Left renal pelvis (tissue), 4 donors: ENCODE results near the gene CNTNAP2. TPM values are rescaled to one million over a fixed set of nuclear protein-coding genes. Genes with fewer than 3 reads are reported as not detected.

Source experiments
- DNase-seq, 4 donors: peaks; one replicate each; pipeline ENCODE4 v3.0.0-alpha.2; 2013; ENCODE audit warnings: low read depth in 4 of 4, low spot score in 3 of 4
- polyA plus RNA-seq, 4 donors: library from polyadenylated mRNA; unstranded; fragments of 120-200 nt; gene quantifications; one replicate each; pipeline ENCODE4 v1.2.1, GENCODE V29; 2013; ENCODE audit not compliant: insufficient read length in 4 of 4

The CNTNAP2 gene
- polyA plus RNA-seq, 4 donors, result 23.5 to 71.0 (median 29.4) TPM

DNA sequence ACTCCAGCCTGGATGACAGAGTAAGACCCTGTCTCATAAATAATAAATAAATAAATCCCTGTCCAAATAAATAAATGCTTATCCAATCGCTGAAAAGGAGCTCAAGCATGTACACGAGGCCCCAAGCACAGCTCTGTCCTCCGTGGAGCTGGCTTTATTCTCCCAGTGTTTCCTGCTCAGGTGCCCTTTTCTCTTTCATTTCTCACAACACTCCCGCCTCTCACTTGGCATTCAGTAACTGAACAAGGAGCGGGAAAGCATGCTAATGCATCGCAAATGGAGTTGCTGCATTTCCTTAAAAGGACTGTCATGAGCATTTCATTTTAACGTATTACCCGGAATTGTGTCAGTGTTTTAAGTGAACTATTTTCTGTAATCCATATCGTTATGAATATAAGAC is 2263.1 kb downstream of the CNTNAP2 start:
- no peak for DNase-seq

DNA sequence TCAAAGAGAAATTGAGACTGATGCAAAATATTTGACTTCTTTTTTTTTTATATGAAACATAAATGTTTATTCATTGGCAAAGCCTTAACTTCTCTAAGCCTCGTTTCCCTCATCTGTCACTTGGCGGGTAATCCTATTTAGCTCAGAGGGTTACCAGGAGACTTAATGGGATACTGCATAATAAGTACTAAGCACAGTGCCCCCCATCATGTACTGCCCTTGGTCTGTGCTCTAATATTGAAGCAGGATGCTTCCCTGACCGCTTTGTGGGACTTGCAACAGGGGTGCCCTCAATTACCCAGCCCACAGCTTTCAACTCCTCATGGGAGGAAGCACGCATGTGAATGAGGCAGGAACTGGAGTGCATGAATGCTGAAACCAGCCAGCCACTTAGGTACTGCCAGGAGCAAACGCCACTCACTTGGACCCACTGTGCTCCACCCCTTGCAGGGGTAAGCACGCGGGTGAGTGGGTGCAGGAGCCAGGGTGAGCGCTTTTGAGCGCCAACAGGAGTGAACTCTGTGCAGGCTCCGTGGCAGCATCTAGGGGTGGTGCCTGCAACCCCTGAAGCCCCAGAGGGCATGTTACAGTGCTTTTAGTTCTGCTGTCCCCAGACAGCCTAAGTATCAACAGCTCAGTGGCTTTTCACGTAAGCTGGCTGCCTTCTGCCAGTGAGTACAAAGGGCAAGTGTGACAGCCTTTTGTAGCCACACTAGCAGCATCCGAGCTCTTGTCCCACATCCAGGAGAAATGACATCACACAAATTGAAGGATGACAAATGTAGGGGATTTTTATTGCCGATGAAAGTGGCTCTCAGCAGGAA is 2264.2 kb downstream of the CNTNAP2 start:
- no peak for DNase-seq

DNA sequence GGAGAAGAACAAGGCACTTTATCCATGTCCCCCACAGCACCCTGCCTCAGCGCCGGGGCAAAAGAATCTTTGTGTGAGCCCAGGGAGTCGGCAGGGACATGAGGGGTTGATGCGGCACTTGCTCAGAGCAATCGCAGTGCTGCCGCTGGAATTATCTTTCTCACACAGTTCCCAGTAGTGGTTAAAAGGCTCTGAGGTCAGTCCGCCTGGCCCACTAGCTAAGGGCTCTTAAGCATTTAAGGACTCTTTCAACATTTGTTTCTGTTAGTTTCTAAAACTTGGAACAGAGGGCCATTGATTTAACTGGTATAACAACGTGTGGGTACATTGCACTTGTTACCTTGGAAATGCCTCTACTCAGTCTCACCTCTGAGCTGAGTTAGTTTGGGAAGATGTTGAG is 2266.0 kb downstream of the CNTNAP2 start:
- DNase-seq, result no peak

DNA sequence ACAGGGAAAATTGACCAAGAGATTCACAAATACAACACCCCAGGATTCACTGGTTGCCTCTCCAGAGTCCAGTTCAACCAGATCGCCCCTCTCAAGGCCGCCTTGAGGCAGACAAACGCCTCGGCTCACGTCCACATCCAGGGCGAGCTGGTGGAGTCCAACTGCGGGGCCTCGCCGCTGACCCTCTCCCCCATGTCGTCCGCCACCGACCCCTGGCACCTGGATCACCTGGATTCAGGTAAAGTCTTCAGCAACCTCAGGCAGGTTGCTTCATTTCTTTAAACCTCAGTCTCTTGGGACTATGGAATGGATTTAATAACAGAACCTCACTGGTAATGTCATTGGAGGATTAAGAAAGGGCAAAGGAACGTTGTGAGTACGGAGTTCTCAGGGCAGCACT is 2267.1 kb downstream of the CNTNAP2 start:
- no peak for DNase-seq

DNA sequence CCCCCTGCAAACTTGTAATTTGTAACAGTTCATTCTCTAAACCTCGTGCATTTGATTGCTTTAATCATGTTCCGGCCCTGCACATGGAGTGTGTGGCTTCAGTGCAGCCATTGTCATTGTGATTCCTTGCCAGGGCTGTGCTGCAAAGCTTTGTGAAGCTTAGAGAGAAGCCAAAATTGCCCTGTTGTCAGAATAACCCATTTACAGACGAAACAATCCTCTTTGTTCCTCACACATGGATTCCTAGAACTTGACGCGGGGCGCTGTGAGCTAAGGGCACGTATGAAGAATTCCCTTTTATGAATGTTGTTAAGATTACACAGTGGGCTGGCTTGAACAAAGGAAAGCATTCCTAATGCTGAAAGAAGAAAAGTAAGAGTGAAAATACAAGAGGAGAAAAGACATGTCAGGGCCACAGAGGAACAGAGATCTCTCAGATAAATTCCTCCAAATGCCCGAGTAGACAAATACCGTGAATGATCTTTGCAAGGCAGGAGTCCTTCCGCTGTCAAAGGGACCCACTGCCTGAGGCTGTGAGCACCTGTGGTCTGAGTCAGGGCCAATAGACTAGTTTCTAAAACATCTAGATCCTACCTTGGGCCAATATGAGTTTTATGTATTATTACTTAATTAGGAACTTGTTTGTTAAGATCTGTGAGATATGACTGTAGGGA is 2268.5 kb downstream of the CNTNAP2 start:
- DNase-seq, result no peak

DNA sequence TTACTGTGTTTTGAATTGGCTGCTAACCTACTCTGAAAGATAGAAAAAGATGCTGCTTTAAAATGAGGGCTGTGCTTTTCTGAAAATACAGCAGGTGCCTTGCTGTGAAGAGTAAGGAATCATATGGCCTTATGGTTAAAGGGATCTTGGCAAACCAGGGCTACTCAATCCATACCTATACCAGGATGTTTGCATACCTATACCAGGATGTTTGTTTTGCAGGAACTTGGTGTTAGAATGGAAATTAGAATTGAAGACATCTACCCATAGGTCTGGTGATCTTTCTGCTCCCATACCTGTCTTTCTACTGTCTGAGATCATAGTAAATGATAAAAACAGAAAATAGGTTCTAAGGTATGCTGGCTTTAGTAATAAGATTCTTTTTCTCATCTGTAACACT is 2273.8 kb downstream of the CNTNAP2 start:
- no peak for DNase-seq

DNA sequence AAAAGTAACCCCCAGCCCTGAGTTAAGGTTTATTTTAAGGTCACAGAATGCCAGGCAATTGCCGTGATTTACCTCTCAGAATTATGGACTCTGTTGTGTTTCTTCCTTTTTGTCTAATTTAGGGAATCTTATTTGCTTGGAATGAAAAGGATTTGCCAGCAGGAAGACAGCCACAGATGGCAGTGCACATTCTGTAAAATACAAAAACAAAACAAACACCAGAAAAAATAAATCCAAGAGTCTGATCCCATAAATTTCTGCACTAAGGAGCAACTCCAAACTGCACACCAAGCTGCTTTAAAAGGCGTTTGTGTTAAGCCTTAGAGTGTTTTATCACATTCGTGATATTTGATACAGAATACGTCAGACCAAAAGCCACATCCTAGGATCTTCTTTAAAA is 2275.0 kb downstream of the CNTNAP2 start:
- no peak for DNase-seq

DNA sequence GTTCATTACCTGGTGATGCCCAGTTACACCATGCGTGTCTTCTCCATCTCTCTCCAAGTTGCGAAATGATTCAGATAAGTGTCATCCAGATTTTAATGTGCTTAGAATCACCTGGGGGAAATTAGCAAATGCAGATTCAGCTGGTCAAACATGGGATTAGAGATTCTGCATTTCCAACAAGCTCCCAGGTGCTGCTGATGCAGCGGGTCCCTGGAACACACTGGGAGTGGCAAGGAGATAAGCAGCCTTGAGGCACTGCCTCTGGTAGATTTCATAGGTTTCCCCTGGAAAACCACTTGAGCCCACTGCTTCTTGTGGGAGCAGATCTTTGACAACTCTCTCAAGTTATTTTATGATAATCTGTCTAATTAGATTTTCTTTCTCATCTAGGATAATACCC is 2278.0 kb downstream of the CNTNAP2 start:
- no peak for DNase-seq

DNA sequence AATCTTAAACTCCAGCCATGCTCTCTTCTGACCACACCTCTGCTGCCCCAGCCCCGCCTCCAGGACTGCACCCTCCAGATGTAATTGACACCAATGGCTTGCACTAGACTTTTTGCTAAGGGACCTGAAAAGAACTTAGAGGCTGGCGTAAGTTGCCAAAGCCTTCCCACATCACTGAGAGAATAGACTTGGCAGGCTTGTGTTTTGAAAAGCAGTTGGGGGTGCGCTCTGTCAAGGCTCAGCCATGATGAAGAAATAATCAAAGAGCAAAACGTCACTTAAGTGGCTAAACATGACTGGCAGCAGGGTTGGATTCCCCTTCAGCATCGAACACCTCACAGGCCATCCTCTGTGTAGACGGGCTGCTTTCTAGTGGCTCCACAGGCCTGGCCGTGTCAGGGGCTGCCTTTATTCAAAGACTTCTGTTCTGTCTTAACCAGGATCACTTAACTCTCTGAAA is 2278.8 kb downstream of the CNTNAP2 start:
- no peak for DNase-seq

DNA sequence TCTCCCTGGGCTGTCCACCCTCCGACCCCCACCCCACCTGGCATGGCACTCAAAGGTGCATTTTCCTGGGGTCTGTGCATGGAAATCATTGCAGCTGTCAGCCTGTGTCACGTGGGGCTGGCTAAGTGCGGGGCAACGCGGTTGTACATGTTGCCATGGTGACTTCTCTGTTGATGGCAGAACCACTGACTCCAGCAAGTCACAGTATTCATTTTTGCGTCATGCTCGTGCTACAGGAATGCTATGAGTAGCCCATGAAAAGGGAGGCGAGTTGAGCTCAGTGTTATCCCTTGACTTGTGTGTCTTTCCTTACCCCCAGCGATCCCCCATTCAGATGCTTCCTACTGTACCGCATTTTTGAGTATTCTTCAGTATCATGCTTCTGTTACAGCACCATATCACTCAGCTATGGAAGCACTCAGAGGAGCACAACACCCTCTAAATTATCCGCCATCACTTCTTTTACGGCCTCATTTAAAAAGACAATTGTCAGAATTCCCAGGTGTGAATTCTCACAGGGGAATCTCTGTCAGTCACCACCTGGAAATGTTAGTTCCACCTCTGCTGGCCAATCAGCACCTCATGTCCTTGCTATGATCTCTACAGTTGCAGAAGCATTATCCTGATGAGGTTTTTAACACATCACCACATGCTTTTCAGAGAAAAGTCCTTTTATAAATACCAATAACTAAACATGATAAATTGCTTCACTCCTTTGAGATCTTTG is 2279.6 kb downstream of the CNTNAP2 start:
- no peak for DNase-seq

DNA sequence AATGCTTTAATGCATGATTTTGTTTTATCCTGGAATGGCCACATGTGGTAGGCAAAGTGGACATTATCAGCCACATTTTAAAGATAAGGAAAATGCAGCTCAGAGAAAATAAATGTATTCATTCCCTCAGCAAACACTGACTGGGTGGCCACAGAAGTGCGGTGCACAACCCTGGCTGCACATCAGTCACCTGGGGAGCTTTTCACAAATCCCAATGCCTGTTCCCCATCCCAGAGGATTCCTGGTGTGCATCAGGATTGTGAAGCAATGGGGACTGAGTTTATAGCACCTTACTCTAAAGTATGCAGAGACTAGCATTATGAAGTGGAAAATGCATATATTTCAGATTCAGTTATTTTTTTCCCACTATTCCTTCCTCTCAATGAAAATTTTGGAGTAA is 2280.5 kb downstream of the CNTNAP2 start:
- DNase-seq, result no peak

DNA sequence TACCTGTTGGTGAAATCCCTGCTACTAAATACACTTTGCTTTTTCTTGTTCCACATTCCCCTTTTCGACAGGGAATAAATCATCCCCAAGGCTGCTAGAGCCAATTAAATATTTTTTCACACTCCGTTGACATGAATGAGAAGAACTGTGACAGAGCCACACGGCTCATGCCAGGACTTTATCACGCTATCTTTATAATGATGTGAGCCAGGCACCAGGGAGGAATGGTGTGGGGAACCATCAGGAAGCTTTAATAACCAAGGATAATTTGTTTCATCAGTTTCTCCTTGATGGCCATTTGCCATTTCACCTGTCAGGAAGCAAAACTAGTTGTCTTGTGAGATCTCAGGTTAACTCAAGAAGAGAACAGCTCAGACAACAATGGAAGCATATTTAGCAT is 2280.9 kb downstream of the CNTNAP2 start:
- DNase-seq, result no peak

DNA sequence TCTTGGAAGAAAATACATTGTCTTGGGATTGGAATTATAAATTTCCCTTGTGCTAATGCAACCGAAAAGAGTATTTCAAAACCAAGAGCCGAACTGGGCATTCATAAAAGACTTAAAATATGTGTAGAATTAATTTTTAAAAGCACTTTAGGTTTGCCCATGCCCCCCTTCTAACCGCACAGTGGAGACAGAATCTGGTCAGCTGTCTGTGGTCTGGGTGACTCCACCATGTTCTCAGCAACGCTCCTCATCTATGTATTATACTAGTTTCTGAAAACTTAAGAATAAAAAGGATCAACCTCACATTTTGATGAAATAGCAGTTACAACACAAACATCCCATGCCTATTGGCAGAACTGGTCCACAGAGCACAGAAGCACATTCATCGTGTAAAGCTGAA is 2281.4 kb downstream of the CNTNAP2 start:
- DNase-seq, result no peak

DNA sequence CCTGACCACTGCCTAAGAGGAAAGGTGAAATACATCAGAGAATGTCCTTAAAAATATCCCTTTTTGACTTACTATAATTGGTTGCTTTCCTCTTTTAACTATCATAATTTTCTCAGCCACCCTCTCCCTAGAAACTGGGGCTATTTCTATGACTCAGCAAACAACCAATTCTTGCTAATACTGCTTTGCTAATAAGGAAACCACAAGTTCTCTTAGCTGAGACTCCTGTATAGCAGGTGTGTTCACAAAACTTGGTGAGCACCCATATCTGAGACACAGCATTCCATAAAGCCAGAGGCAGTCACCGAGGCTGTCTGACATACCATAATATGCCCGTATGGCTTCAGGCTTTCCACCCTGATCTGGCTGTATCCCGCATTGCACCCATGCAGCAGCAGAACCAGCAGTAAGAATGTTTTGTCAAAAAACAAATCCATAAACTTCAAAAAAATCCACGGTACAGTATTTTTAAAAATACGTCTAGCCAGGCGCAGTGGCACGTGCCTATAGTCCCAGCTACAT is 2282.3 kb downstream of the CNTNAP2 start:
- DNase-seq, result no peak

DNA sequence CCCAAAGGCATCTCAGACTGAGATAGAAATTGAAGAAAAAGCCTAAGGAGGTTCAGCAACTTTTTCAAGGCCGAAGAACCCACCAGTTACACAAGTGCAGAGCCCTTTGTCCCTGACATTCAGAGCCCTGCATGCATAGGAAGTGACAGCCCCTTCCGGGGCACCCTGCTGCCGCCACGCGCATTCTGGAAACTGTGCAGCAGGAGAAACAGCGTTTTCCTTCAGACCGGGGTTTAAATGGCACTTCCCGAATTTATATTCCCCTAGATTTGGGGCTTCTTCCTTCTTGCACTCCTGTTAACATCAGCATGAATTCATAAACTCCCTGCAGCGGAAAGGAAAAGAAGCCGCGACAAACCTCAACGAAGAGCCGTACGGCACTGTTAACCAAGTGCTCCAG is 2283.5 kb downstream of the CNTNAP2 start:
- no peak for DNase-seq

DNA sequence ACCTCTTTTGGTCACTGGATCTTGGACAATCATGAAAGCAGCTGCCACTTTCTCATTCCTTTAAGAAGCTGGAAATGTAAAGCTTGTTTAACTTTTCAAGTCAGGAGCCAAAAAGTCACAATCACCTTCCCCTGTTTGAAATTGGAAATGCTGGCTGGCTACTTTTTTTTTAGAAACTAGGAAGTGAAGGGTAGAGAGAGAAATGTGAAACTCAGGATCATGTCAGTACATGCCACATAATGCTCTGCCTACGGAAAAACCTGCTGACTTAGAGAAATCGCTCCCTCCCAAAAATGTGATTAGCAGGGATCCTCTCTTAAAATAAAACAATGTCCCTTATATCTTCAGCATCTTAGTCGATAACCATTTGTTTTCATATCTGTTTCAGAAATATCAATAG is 2285.6 kb downstream of the CNTNAP2 start:
- no peak for DNase-seq

DNA sequence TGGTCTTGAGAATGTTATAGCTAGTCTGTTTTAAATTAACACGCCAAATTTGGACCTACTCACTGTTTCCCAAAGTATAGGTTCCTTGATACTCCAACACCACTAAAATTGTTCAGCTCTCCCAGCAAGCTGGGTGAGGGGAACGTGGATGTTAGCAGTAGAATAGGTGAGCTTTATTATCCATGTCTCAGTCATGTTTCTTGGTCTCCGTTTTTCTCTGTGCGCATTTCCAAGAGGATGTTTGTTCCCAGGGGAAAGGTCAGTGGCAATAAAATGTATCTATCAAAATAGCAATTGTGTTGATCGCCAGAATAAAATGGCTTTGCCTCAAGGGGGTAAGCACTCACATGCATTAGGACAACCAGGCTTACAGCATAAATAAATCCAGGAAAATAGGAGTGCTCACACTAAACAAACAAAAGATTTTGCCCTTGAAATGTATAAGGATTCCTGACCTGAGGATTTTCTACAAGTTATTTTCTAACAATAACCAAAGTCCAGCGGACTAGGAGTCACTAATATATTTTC is 2286.9 kb downstream of the CNTNAP2 start:
- DNase-seq, result no peak

DNA sequence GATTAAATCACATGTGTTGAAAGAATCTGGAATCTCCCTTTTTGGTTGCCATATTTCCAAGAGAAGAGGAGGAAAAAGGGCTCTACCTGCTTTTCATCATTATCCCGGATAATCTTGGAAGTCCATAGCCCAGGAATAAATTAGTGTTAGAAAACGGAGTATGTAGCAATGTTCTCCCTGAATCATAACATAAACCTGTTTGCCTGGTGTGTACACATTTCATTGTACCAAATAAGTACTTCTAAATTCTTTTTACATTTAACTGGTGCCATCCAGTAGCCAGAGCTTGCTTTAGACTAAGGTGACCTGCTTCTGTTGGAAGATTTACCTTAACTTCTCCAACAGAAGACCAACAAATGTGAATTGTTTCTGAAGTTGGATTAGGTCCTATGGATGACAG is 2291.7 kb downstream of the CNTNAP2 start:
- no peak for DNase-seq

DNA sequence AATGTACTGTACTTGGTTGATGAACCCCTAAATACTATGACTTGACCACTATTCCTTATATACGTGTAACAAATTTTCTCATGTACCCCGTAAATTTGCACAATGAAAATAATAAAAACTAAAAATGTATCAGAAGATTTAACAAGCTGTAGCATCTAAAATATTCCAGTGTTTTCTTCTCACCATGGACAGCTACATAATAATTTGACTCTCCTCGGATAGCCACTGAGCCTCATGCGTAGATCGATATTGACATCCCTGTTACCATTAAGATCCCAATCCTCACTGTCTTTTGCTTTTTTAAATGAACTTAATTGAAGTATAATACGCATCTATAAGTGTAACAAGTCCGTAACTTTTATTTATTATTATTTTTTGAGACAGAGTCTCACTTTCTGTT is 2294.3 kb downstream of the CNTNAP2 start:
- DNase-seq, result no peak

DNA sequence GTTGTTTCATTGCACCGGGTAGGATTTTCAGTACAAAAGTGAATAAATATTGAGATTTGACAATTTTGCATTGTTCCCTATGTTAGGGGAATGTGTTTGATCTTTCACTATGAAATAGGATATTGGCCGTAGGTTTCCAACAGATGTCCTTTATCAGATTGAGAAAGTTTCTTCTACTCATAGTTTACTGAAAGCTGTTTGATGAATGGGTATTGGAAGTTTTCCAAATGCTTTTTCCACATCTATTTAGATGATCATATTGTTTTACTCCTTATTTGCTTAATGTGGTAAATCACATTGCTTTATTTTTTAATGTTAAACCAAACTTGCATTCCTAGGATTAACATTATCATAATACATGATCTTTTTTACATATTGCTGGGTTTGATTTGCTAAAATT is 2296.1 kb downstream of the CNTNAP2 start:
- no peak for DNase-seq
